SK-N-SH treated with all-trans-retinoic acid at 6 μM for 48 hours (cell line): ENCODE data around the gene BEND6.

Experiments used
- ATAC-seq: fragments of 200-7000 bp; cut with Tn5 transposase; 3 replicates; pipeline ENCODE4 v1.9.1; 2020; ENCODE audit warnings: mild to moderate bottlenecking, moderate library complexity
- ARNTL ChIP-seq: fragments of 450-650 bp; formaldehyde crosslinking; IDR thresholded peaks from 2 replicates; pipeline ENCODE4 v1.5.0; 2020; ENCODE audit warnings: low read depth, mild to moderate bottlenecking, moderate library complexity, borderline replicate concordance
- BACH2 ChIP-seq: fragments of 250-450 bp; sonication (Bioruptor Pico); IDR thresholded peaks from 2 replicates; pipeline ENCODE4 v1.9.0; 2021; ENCODE audit warnings: mild to moderate bottlenecking, borderline replicate concordance
- CREB5 ChIP-seq: fragments of 250-450 bp; sonication (Bioruptor Pico); IDR thresholded peaks from 2 replicates; pipeline ENCODE4 v1.5.1; 2020; ENCODE audit warnings: low read depth, mild to moderate bottlenecking, moderate library complexity
- CSDC2 ChIP-seq: fragments of 250-450 bp; sonication (Bioruptor Pico); IDR thresholded peaks from 2 replicates; pipeline ENCODE4 v1.5.0; 2020; ENCODE audit warnings: mild to moderate bottlenecking, moderate library complexity
- CSRNP3 ChIP-seq: fragments of 250-450 bp; sonication (Bioruptor Pico); IDR thresholded peaks from 2 replicates; pipeline ENCODE4 v1.5.1; 2021; ENCODE audit warnings: mild to moderate bottlenecking, moderate library complexity
- ESRRG ChIP-seq: fragments of 250-450 bp; sonication (Bioruptor Pico); IDR thresholded peaks from 2 replicates; pipeline ENCODE4 v1.6.1; 2021; ENCODE audit warnings: mild to moderate bottlenecking
- GLIS3 ChIP-seq: fragments of 250-450 bp; sonication (Bioruptor Pico); IDR thresholded peaks from 2 replicates; pipeline ENCODE4 v1.5.0; 2020; ENCODE audit warnings: mild to moderate bottlenecking, moderate library complexity
- ISL1 ChIP-seq: fragments of 250-450 bp; sonication (Bioruptor Pico); IDR thresholded peaks from 2 replicates; pipeline ENCODE4 v2.1.2; 2022; ENCODE audit warnings: mild to moderate bottlenecking, moderate library complexity
- OSR1 ChIP-seq: fragments of 250-450 bp; sonication (Bioruptor Pico); IDR thresholded peaks from 2 replicates; pipeline ENCODE4 v1.8.0; 2022; ENCODE audit warnings: moderate library complexity, mild to moderate bottlenecking, inconsistent platforms
- PATZ1 ChIP-seq: fragments of 250-450 bp; sonication (Bioruptor Pico); IDR thresholded peaks from 2 replicates; pipeline ENCODE4 v1.8.0; 2020; ENCODE audit warnings: mild to moderate bottlenecking, moderate library complexity, borderline replicate concordance
- PPARA ChIP-seq: fragments of 250-450 bp; sonication (Bioruptor Pico); IDR thresholded peaks from 2 replicates; pipeline ENCODE4 v1.5.0; 2020; ENCODE audit warnings: mild to moderate bottlenecking, borderline replicate concordance
- TOX ChIP-seq: fragments of 250-450 bp; sonication (Bioruptor Pico); IDR thresholded peaks from 2 replicates; pipeline ENCODE4 v1.8.0; 2021; ENCODE audit warnings: mild to moderate bottlenecking, moderate library complexity, borderline replicate concordance
- TSHZ2 ChIP-seq: fragments of 250-450 bp; sonication (Bioruptor Pico); IDR thresholded peaks from 2 replicates; pipeline ENCODE4 v1.5.0; 2020; ENCODE audit warnings: mild to moderate bottlenecking, moderate library complexity
- ZFP3 ChIP-seq: fragments of 250-450 bp; sonication (Bioruptor Pico); IDR thresholded peaks from 2 replicates; pipeline ENCODE4 v1.5.0; 2020; ENCODE audit warnings: mild to moderate bottlenecking, moderate library complexity
- ZFP30 ChIP-seq: fragments of 450-650 bp; formaldehyde crosslinking; IDR thresholded peaks from 2 replicates; pipeline ENCODE4 v1.5.0; 2022; ENCODE audit warnings: mild to moderate bottlenecking, moderate library complexity
- ZNF565 ChIP-seq: fragments of 450-650 bp; formaldehyde crosslinking; conservative IDR thresholded peaks from 2 replicates; pipeline ENCODE4 v1.5.0; 2020; ENCODE audit warnings: low read depth, mild to moderate bottlenecking, moderate library complexity
- ZNF70 ChIP-seq: fragments of 450-650 bp; formaldehyde crosslinking; IDR thresholded peaks from 2 replicates; pipeline ENCODE4 v1.5.0; 2020; ENCODE audit warnings: mild to moderate bottlenecking, moderate library complexity
- ZNF8 ChIP-seq: fragments of 450-650 bp; formaldehyde crosslinking; IDR thresholded peaks from 2 replicates; pipeline ENCODE4 v1.5.0; 2020; ENCODE audit warnings: mild to moderate bottlenecking, moderate library complexity

BEND6 gene

GRCh38 chr6:56915832-56916231 lies 39.1 kb upstream of the BEND6 start:
- TF ChIP-seq ISL1 (CRISPR knock-in tag) (no peak), ZFP3 (CRISPR knock-in tag) (no peak), OSR1 (no peak), CREB5 (no peak)
- no peak for ATAC-seq

GRCh38 chr6:56916849-56917551 lies 37.9 kb upstream of the BEND6 start:
- ATAC-seq, result peak; percentile 48
- TF ChIP-seq OSR1, result no peak
- no peak for TF ChIP-seq GLIS3 (CRISPR knock-in tag)
- peak; percentile 58 for TF ChIP-seq ISL1 (CRISPR knock-in tag)

GRCh38 chr6:56922645-56923044 lies 32.3 kb upstream of the BEND6 start:
- ATAC-seq, result no peak
- TF ChIP-seq PPARA (CRISPR knock-in tag) (no peak), OSR1 (no peak), CSDC2 (CRISPR knock-in tag) (no peak), ZNF70 (CRISPR knock-in tag) (no peak), CREB5 (no peak), ZNF565 (CRISPR knock-in tag) (no peak), ESRRG (CRISPR knock-in tag) (no peak), ARNTL (CRISPR knock-in tag) (no peak), GLIS3 (CRISPR knock-in tag) (no peak), TOX (CRISPR knock-in tag) (no peak)

GRCh38 chr6:56923565-56923964 lies 31.3 kb upstream of the BEND6 start:
- no peak for ATAC-seq
- TF ChIP-seq PATZ1, result no peak
- no peak for TF ChIP-seq ESRRG (CRISPR knock-in tag)
- TF ChIP-seq CSDC2 (CRISPR knock-in tag), result no peak

GRCh38 chr6:56927538-56928453 lies 27.1 kb upstream of the BEND6 start:
- TF ChIP-seq GLIS3 (CRISPR knock-in tag), result no peak
- no peak for TF ChIP-seq BACH2 (CRISPR knock-in tag)
- no peak for TF ChIP-seq TOX (CRISPR knock-in tag)
- peak; percentile 56 for ATAC-seq

GRCh38 chr6:56930846-56931245 lies 24.1 kb upstream of the BEND6 start:
- no peak for TF ChIP-seq OSR1
- no peak for TF ChIP-seq CSDC2 (CRISPR knock-in tag)
- 0 out of 2 replicates have a peak, but pooled peaks have one; percentile 12 for TF ChIP-seq ISL1 (CRISPR knock-in tag)
- no peak for TF ChIP-seq TSHZ2
- no peak for TF ChIP-seq TOX (CRISPR knock-in tag)
- TF ChIP-seq CSRNP3 (CRISPR knock-in tag), result no peak
- TF ChIP-seq ZNF565 (CRISPR knock-in tag), result no peak
- no peak for TF ChIP-seq ZFP30 (CRISPR knock-in tag)
- TF ChIP-seq ZNF8, result no peak
- ATAC-seq, result no peak
